Chondrocyte (in vitro differentiated cells): Measurements from ENCODE around the gene SFT2D2. TPM values are rescaled to one million over a fixed set of nuclear protein-coding genes. Genes with fewer than 3 reads are reported as not detected.

Experiments used
- DNase-seq: peaks from one replicate; pipeline ENCODE4 v3.0.0; 2021; ENCODE audit warnings: mixed read lengths, low spot score
- H3K27ac Mint-ChIP-seq: one replicate; pipeline ENCODE4 v1.8.0; 2021; ENCODE audit warnings: mild to moderate bottlenecking, moderate library complexity, mixed read lengths; ENCODE audit not compliant: unreplicated experiment
- H3K27me3 Mint-ChIP-seq: 2 replicates; pipeline ENCODE4 v1.8.0; 2021; ENCODE audit warnings: low read depth, mixed read lengths
- H3K36me3 Mint-ChIP-seq: 2 replicates; pipeline ENCODE4 v1.8.0; 2021; ENCODE audit warnings: low read depth, mixed read lengths
- H3K4me1 Mint-ChIP-seq: 2 replicates; pipeline ENCODE4 v1.8.0; 2021; ENCODE audit warnings: low read depth, mild to moderate bottlenecking, mixed read lengths
- H3K4me3 Mint-ChIP-seq: one replicate; pipeline ENCODE4 v1.8.0; 2021; ENCODE audit warnings: mild to moderate bottlenecking, moderate library complexity, mixed read lengths; ENCODE audit not compliant: unreplicated experiment
- H3K9me3 Mint-ChIP-seq: 2 replicates; pipeline ENCODE4 v1.8.0; 2021; ENCODE audit warnings: low read depth, mixed read lengths
- total RNA-seq: library from RNA; stranded (reverse); gene quantifications from 3 replicates; pipeline ENCODE4 v1.2.1, GENCODE V29; 2021
- TF ChIP-seq, protein P1 (sequence below): fragments of 200-600 bp; sonication (generic); IDR thresholded peaks from 2 replicates; pipeline ENCODE4 v1.5.0; 2021; ENCODE audit warnings: antibody characterized with exemption, mild to moderate bottlenecking, moderate library complexity

Gene SFT2D2
- total RNA-seq, 1 donor from 2014 or later: 70.8 TPM

DNA sequence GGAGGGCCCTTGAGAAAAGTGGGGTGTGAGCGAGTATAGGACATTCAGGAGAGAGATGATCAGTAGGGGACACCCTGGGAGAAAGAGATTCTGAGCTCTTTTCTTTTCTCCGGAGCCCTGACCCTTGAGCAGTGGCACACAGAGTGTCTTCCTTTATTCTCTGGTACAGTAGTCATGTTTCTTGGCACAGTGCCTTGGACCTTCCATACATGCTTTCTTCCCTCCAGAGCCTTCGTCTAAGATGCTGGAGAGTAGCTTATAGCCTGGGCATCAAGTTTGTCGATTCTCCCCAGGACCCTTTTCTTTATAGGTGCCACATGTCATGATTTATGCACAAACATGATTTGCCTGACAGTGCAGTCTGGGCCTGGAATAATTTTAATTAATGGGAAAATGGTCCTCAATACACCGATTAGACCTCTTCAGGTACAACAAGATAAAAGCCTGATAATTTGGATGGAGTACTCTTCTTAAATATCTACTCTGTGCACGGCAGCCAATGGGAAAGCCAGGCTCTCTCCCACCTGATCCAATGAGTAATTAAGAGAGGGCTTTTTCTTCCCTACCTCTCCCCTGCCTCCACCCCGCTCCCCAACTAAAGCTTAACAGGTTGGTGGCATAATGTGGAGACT, 54.6 kb downstream of the SFT2D2 start, which contains the start of gene TBX19:
TSS of gene TBX19 (plus strand) at position 582 of the 632 bp plus-strand sequence. CDS start 214 bp downstream, outside the sequence.
- no peak for DNase-seq
- TF ChIP-seq, protein P1, sequence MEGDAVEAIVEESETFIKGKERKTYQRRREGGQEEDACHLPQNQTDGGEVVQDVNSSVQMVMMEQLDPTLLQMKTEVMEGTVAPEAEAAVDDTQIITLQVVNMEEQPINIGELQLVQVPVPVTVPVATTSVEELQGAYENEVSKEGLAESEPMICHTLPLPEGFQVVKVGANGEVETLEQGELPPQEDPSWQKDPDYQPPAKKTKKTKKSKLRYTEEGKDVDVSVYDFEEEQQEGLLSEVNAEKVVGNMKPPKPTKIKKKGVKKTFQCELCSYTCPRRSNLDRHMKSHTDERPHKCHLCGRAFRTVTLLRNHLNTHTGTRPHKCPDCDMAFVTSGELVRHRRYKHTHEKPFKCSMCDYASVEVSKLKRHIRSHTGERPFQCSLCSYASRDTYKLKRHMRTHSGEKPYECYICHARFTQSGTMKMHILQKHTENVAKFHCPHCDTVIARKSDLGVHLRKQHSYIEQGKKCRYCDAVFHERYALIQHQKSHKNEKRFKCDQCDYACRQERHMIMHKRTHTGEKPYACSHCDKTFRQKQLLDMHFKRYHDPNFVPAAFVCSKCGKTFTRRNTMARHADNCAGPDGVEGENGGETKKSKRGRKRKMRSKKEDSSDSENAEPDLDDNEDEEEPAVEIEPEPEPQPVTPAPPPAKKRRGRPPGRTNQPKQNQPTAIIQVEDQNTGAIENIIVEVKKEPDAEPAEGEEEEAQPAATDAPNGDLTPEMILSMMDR: no peak
- Mint-ChIP-seq H3K27ac (no peak within 1 kb of the TSS), H3K9me3 (peaks cover 11% of the 10 kb centered on the region), H3K27me3 (no peaks in the 10 kb centered on the region), H3K36me3 (peaks cover 2% of the 10 kb centered on the region), H3K4me1 (peaks cover 3% of the 10 kb centered on the region), H3K4me3 (no peak within 1 kb of the TSS)

GRCh38 chr1:168281603-168282325, 56.0 kb downstream of the SFT2D2 start:
- Mint-ChIP-seq H3K4me3 (no peak overlapping the region), H3K27me3 (no peaks in the 10 kb centered on the region), H3K9me3 (peaks cover 7% of the 10 kb centered on the region), H3K36me3 (no peaks in the 10 kb centered on the region), H3K27ac (no peak overlapping the region), H3K4me1 (peaks cover 12% of the 10 kb centered on the region)
- TF ChIP-seq, protein P1: no peak
- no peak for DNase-seq

- no peak overlapping the region for H3K27ac Mint-ChIP-seq
- DNase-seq: no peak
These were observed 59.7 kb downstream of the SFT2D2 start for GRCh38 chr1:168285521-168285790.

DNA sequence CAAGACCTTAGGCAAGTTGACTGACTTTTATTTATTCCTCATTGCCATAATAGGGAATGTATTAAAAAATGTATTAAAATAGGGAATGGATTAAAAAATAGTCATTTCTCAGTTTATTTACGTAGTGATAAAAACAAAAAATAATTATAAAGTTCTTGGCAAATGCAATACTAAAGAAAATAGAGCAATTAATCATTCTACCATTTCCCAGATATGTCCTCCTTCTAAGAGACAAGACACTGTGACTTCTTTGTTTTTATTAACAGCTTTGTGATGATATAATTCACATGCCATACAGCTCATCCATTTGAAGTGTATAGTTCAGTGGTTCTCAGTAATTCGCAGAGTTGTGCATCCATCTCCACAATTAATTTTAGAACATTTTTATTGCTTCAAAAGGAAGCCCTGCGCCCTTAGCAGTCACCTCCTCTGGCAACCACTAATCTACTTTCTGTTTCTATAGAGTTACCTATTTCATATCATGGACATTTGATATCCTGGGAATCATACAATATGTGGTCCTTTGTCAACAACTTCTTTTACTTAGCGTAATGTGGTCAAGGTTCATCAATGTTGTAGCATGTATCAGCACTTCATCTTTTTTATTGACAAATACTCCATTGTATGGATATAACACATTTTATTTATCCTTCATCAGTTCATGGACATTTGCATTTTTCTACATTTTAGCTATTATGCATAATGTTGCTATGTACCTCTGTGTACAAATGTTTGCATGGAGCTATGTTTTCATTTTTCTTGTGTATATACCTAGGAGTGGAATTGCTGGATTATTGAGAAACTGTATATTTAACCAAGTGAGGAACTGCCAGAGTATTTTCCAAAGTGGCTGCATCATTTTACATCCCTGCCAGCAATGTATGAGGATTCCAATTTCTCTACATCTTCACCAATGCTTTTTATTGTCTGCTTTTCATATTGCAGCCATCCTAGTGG, 60.4 kb downstream of the SFT2D2 start:
- TF ChIP-seq, protein P1: peak; percentile 18
- Mint-ChIP-seq H3K36me3 (no peaks in the 10 kb centered on the region), H3K27me3 (no peaks in the 10 kb centered on the region), H3K9me3 (no peaks in the 10 kb centered on the region), H3K4me3 (no peak overlapping the region), H3K27ac (no peak overlapping the region), H3K4me1 (peaks cover 22% of the 10 kb centered on the region)
- DNase-seq: no peak

More at GRCh38 chr1:168285521-168285790, 59.7 kb downstream of the SFT2D2 start:
- H3K4me1 Mint-ChIP-seq: peaks cover 22% of the 10 kb centered on the region
- TF ChIP-seq, protein P1: no peak
- no peaks in the 10 kb centered on the region for H3K9me3 Mint-ChIP-seq
- H3K4me3 Mint-ChIP-seq: no peak overlapping the region
- H3K36me3 Mint-ChIP-seq: no peaks in the 10 kb centered on the region
- no peaks in the 10 kb centered on the region for H3K27me3 Mint-ChIP-seq

DNA sequence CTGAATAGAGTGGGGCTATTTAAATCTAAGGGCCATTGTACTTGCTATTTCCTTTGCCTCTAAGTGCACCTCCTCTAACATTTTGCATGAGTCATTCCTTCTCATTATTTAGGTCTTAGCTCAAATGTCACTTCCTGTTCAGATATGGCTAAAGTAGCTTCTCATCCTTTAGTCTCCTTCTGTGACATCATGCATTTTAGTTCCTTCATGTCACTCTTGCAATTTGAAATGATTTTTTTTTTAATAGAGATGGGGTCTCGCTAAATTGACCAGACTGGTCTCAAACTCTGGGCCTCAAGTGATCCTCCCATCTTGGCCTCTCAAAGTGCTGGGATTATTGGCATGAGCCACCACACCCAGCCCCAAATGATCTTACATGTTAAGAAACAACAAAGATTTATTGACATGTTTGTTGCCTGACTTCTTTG, 61.4 kb downstream of the SFT2D2 start:
- no peak overlapping the region for H3K4me3 Mint-ChIP-seq
- DNase-seq: no peak
- TF ChIP-seq, protein P1: no peak
- no peaks in the 10 kb centered on the region for H3K36me3 Mint-ChIP-seq
- no peaks in the 10 kb centered on the region for H3K9me3 Mint-ChIP-seq
- H3K27me3 Mint-ChIP-seq: no peaks in the 10 kb centered on the region
- no peak overlapping the region for H3K27ac Mint-ChIP-seq
- H3K4me1 Mint-ChIP-seq: peaks cover 22% of the 10 kb centered on the region
